Measurements from ENCODE around the gene DLG1.

Gene DLG1

DNA sequence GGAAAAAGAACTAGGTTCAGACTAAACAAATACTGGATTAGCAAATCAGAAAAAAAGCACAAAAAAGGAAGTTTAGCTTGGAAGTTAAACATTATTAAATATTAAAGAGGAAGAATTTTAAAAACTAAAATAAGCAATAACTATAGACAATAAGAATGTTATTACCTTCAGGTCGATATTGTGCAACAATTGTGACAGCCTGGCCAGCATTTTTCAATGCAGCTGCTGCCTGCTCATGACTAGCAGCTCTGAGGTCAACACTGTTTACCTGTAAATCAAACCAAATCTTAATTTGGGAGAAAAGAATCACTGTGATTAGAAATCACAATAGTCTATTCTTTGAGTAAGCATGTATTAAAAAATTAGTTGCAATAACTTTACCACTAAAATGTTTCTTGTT, 193.7 kb downstream of the DLG1 start:
- DNase-seq (ENCODE audit: insufficient read length, low spot score) (no peak), FAIRE-seq (no peak)
- TF ChIP-seq, protein P1, sequence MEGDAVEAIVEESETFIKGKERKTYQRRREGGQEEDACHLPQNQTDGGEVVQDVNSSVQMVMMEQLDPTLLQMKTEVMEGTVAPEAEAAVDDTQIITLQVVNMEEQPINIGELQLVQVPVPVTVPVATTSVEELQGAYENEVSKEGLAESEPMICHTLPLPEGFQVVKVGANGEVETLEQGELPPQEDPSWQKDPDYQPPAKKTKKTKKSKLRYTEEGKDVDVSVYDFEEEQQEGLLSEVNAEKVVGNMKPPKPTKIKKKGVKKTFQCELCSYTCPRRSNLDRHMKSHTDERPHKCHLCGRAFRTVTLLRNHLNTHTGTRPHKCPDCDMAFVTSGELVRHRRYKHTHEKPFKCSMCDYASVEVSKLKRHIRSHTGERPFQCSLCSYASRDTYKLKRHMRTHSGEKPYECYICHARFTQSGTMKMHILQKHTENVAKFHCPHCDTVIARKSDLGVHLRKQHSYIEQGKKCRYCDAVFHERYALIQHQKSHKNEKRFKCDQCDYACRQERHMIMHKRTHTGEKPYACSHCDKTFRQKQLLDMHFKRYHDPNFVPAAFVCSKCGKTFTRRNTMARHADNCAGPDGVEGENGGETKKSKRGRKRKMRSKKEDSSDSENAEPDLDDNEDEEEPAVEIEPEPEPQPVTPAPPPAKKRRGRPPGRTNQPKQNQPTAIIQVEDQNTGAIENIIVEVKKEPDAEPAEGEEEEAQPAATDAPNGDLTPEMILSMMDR (IDR thresholded peaks at IDR 0.05; ENCODE audit: insufficient read depth, missing control alignments), result no peak

DNA sequence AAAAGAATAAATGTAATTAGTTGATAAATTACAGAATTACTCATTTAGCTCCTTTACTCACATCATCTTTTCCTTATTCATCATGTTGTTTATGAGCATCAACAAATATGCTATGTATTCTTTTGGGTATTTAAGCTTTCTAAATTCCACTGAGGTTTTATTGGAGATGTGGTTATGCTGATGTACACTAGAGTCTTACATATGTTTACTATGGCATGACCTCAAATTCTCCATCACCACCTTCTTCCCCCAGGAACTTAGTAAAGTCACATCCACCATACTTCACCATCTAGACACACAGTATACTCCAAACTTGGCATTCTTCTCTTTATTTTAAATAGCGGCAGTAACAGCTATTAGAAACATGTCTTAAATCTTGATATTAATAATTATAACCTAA, 194.6 kb downstream of the DLG1 start:
- FAIRE-seq (peak; percentile 21), DNase-seq (ENCODE audit: insufficient read length, low spot score) (no peak)
- TF ChIP-seq, protein P1 (IDR thresholded peaks at IDR 0.05; ENCODE audit: insufficient read depth, missing control alignments), result no peak

DNA sequence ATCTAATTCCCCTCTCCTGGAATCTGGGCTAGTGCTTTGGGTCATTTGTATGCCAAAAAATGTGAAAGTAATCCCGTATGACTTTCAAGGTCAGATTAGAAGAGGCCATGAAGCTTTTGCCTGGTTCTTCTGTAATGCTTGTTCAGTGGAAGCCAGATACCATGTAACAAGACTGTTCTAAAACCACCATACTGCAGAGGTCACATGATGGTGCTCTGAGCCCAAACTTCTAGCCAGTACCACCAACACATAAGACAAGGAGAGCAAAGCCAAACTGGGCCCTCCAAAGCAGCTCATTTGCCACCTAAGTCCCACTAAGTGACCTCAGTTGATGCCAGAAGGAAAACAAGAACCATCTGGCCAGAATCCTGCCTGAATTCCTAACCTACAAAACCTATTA, 204.5 kb downstream of the DLG1 start:
- no peak for FAIRE-seq
- TF ChIP-seq, protein P1 (IDR thresholded peaks at IDR 0.05; ENCODE audit: insufficient read depth, missing control alignments), result no peak
- no peak for DNase-seq (ENCODE audit: insufficient read length, low spot score)

DNA sequence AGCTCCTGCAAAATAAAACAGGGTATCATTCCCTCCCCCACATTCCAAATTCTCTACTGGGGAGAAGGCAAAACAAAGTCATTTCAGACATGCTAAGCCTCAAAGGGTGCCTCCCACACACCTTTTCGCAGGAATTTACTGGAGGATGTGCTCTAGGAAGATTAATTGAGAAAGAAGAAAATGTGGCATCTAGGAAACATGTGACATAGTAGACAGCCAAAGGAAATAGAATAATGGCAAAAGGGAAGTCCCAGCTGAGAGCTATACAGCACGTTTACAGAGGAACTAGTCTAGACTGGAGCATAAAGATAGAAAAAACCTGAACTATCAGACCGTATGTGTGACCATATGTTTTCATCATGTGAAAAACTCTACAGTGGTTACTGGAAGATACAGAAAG, 210.0 kb downstream of the DLG1 start:
- no peak for DNase-seq (ENCODE audit: insufficient read length, low spot score)
- FAIRE-seq, result no peak
- TF ChIP-seq, protein P1 (IDR thresholded peaks at IDR 0.05; ENCODE audit: insufficient read depth, missing control alignments), result no peak

DNA sequence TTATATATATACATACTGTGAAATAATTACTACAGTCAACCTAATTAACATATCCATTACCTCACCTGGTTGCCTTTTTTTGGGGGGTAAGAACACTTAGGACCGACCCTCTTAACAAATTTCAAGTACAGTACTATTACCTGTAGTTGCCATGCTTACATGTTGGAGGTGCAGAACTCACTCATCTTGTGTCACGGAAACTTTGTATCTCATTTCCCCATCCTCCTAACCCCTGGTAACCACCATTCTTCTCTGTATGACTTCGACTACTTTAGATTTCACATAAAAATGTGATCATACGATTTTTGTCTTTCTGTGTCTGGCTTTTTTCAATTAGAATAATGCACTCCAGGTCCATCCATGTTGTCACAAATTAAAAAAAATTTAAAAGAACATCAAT, 213.3 kb downstream of the DLG1 start:
- DNase-seq (ENCODE audit: insufficient read length, low spot score), result no peak
- no peak for FAIRE-seq

DNA sequence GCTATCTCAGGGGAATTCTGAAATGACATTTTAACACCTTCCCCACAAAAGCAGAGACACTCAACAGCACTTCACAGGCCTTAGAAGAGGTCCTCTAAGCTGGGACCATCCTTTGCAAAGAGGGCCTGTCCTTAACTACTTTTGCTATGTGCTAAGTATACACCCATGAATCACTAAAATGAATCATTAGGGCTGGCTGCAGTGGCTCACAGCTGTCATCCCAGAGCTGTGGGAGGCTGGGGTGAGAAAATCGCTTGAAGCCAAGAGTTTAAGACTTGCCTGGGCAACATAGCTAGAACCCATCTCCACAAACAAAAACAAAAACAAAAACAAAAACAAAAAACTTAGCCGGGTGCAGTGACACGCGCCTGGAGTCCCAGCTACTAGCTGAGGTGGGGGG, 214.9 kb downstream of the DLG1 start:
- TF ChIP-seq, protein P1 (IDR thresholded peaks at IDR 0.05; ENCODE audit: insufficient read depth, missing control alignments), result no peak
- FAIRE-seq, result no peak
- no peak for DNase-seq (ENCODE audit: insufficient read length, low spot score)

More for the DNA sequence above, 213.3 kb downstream of the DLG1 start:
- TF ChIP-seq, protein P1 (IDR thresholded peaks at IDR 0.05; ENCODE audit: insufficient read depth, missing control alignments), result no peak

DNA sequence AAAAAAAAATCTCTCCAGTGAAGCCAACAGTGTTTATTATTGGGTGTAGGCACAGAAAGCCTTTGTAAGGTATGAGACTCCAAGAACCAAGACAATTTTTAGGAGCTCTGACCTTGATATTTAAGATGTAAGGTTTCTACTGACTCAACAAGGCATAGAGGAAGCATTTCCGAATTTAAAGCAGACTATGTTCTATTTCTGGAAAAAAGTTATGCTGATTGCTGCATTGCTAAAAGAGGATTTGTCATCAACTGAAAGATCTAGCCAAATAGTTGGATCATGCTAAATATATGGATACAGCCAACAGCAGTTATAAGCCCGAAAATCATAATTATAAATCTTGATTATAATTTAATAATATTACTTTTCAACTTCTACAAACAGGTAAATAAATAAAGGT, 215.5 kb downstream of the DLG1 start:
- no peak for DNase-seq (ENCODE audit: insufficient read length, low spot score)
- no peak for FAIRE-seq
- TF ChIP-seq, protein P1 (IDR thresholded peaks at IDR 0.05; ENCODE audit: insufficient read depth, missing control alignments), result no peak
